ENCODE measurements around the gene METTL2B. TPM values are rescaled to one million over a fixed set of nuclear protein-coding genes. Genes with fewer than 3 reads are reported as not detected.
A peak's percentile ranks its signal among the peaks of the same experiment; 100 is the strongest.
"Not testable (repeated sequence)": the region's sequence is repeated elsewhere in the genome, so short reads cannot be mapped to it uniquely, and the experiment has no call there.

Gene METTL2B
- total RNA-seq, 2 donors from 2014 or later: 13.3 to 14.4 TPM

DNA sequence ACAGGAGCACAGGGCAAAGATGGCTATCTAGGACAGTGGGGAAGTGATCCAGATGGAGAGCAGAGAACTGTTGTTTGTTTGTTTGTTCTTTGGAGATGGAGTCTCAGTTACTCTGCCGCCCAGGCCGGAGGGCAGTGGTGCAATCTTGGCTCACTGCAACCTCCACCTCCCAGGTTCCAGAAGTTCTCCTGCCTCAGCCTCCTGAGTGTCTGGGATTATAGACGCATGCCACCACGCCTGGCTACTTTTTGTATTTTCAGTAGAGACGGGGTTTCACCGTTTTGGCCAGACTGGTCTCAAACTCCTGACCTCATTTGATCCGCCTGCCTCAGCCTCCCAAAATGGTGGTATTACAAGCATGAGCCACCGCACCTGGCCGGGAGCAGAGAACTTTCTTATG is 20.9 kb downstream of the METTL2B start:
- DNase-seq (ENCODE audit: low spot score): no peak
- Histone ChIP-seq H3K4me3 (no peak overlapping the region), H3K9me3 (no peaks in the 10 kb centered on the region), H3K27ac (no peak overlapping the region), H3K4me1 (no peaks in the 10 kb centered on the region), H3K36me3 (peaks cover 55% of the 10 kb centered on the region), H3K27me3 (no peaks in the 10 kb centered on the region)
- TF ChIP-seq, protein P1, sequence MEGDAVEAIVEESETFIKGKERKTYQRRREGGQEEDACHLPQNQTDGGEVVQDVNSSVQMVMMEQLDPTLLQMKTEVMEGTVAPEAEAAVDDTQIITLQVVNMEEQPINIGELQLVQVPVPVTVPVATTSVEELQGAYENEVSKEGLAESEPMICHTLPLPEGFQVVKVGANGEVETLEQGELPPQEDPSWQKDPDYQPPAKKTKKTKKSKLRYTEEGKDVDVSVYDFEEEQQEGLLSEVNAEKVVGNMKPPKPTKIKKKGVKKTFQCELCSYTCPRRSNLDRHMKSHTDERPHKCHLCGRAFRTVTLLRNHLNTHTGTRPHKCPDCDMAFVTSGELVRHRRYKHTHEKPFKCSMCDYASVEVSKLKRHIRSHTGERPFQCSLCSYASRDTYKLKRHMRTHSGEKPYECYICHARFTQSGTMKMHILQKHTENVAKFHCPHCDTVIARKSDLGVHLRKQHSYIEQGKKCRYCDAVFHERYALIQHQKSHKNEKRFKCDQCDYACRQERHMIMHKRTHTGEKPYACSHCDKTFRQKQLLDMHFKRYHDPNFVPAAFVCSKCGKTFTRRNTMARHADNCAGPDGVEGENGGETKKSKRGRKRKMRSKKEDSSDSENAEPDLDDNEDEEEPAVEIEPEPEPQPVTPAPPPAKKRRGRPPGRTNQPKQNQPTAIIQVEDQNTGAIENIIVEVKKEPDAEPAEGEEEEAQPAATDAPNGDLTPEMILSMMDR (IDR thresholded peaks at IDR 0.05): no peak

DNA sequence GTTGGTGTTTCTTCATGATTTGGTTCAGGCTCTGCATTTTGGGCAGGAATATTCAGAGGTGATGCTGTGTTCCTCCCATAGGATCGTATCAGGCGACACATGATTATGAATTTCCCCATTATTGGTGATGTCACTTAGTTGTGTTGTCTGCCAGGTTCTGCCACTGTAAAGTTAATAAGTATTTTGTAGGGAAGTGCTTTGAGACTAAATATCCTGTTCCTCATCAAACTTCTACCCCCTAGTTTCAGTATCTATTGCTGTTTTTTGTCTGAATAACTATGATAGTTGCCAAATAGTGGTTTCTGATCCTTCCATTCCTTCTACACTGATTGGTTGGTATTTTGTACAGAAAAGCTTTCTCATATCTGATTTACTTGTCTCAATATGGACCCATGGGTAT is 28.9 kb downstream of the METTL2B start:
- not testable (repeated sequence) for H3K27me3 ChIP-seq; H3K9me3 ChIP-seq; DNase-seq (ENCODE audit: low spot score); H3K4me3 ChIP-seq; H3K27ac ChIP-seq; H3K36me3 ChIP-seq; H3K4me1 ChIP-seq

DNA sequence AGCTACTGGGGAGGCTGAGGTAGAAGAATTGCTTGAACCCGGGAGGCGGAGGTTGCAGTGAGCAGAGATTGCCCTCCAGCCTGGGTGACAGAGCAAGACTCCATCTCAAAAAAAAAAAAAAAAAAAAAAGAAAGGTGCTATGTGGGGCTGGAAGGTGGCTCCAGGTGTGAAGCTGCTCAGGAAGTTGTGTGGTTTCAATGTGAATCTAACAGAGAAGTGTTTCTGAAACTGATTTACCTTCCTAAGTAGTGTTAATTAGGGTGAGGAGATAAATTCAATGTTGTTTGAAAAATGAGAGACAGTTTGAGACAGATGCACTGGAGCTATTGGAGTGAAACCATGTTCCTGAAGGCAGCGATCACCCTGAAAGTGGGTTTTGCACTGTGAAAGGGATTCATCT is 30.3 kb downstream of the METTL2B start:
- H3K36me3 ChIP-seq; H3K9me3 ChIP-seq; H3K4me1 ChIP-seq; H3K4me3 ChIP-seq; H3K27me3 ChIP-seq; DNase-seq (ENCODE audit: low spot score); H3K27ac ChIP-seq: not testable (repeated sequence)

DNA sequence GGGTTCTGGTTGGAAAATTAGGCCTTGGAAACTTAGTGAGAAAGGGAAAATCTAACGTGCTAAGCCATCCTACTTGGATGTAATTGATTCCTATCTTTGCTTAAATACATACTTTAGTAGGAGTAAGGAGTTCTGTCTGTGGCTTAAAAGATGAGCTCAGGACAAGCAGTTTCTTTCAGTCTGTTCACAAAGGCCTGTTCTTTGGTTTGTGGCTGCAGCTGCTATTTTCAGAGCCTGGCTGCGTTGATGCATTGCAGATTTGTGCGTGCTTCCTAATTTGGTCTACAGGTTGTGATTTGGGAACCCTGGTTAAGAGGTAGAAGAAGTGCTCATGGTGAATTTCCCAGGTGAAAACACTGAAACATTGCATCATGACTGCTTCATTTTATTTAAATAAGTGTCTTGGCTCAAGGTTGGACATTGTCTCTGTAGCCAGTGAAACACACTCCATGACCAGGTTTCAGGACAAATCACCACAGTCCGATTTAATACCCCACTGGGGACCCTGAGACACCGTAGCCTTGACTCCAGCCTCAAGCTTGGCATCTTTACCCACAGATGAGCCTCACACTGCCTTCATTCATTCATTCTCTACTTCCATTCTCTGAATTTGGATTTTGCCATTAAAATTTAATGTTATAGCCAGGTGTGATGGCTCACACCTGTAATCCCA is 30.9 kb downstream of the METTL2B start:
- not testable (repeated sequence) for H3K36me3 ChIP-seq; H3K4me1 ChIP-seq; H3K27ac ChIP-seq; H3K9me3 ChIP-seq; H3K4me3 ChIP-seq; DNase-seq (ENCODE audit: low spot score); H3K27me3 ChIP-seq

DNA sequence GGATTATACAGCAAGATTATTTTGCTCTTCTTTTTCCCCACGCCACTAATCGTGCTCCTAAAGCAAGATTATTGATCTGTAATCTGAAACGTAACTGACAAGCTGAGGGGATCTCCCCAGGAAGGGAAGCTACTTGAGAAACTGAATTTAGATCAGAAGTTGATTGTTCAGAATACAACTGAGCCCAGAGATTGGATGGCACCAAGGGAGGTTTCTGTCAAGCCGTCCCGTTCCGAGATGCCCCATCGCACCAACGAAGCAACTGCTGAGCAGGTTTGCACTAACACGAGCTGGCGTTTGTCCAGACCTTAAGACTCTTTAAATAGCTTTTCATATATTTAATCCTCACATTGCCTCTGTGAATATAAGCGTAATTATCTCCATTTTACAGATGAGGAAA is 35.1 kb downstream of the METTL2B start:
- H3K36me3 ChIP-seq; H3K27me3 ChIP-seq; H3K4me3 ChIP-seq; H3K27ac ChIP-seq; H3K9me3 ChIP-seq; DNase-seq (ENCODE audit: low spot score); H3K4me1 ChIP-seq: not testable (repeated sequence)

DNA sequence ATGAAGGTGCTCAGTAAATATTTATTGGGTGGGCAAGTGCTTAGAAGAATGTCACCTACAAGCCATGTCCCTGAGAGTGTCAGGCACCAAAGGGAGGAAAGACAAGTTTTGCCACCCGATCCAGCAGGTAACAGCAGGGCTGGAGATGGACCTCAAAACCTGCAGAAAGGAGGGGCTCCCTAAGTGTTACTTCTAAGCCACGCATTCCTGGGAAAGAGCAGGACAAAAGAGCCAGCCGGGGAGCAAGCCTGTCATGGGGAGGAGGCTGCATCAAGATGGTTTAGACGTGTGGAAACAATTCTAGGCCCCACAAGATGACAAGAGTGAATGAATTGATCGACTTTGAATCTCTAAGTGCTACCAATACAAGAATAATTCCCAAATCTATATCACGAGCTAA is 38.7 kb downstream of the METTL2B start:
- H3K27ac ChIP-seq; H3K4me3 ChIP-seq; DNase-seq (ENCODE audit: low spot score); H3K36me3 ChIP-seq; H3K4me1 ChIP-seq; H3K27me3 ChIP-seq; H3K9me3 ChIP-seq: not testable (repeated sequence)

DNA sequence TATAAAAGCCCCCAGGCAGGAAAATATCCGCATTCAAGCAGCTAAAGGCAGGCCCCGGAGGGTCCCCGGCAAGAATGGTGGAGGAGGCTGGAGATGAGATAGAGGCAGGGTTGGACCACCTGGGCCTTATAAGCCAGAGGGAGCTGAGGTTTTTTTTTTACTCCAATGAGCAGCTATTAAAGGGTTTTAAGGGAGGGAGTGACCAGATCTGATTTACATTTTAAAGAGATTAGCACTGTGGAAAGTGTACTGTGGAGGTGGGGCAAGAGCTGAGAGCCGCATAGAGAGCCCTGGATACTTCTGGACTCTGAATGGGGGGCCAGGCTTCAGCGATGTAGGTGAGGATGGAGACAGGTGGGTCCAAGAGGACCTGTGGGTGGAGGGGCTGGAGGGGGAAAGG is 40.5 kb downstream of the METTL2B start:
- H3K4me3 ChIP-seq; H3K9me3 ChIP-seq; H3K4me1 ChIP-seq; H3K27me3 ChIP-seq; H3K36me3 ChIP-seq; DNase-seq (ENCODE audit: low spot score); H3K27ac ChIP-seq: not testable (repeated sequence)

DNA sequence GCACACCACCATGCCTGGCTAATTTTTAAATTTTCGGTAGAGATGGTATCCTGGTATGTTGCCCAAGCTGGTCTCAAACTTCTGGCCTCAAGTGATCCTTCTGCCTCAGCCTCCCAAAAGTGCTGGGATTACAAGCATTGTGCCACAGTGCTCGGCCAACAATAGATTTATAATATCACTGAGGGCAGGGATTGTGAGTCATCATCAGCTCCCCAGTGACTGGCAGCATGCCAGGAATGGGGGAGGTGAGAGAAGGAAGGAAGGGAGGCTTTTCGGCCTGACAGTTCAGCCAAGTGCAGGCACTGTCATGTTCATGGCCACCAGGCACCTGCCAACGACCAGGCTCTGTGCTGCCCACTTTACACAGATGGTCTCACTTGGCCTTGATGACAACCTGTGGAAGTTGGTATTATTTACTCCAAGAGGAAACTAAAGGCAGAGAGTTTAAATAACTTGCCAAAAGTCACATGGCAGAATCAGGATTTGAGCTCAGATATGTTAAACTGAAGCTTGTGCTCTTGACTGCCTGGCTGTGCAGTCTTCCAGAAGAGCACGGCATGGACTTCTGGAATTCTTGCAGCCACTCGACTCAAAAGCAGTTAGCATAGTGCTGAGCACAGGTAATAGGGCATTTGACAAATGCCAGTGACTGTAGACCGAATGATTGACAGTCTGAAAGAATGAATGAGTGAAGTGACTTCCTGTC is 46.8 kb downstream of the METTL2B start:
- not testable (repeated sequence) for H3K4me3 ChIP-seq, H3K36me3 ChIP-seq, H3K27me3 ChIP-seq, H3K9me3 ChIP-seq
- DNase-seq (ENCODE audit: low spot score): peak; percentile 83
- Histone ChIP-seq H3K4me1 (peaks cover 0 to 10% of the 10 kb centered on the region in 2 donors), H3K27ac (peak overlapping the region; percentile 16 to 53)

DNA sequence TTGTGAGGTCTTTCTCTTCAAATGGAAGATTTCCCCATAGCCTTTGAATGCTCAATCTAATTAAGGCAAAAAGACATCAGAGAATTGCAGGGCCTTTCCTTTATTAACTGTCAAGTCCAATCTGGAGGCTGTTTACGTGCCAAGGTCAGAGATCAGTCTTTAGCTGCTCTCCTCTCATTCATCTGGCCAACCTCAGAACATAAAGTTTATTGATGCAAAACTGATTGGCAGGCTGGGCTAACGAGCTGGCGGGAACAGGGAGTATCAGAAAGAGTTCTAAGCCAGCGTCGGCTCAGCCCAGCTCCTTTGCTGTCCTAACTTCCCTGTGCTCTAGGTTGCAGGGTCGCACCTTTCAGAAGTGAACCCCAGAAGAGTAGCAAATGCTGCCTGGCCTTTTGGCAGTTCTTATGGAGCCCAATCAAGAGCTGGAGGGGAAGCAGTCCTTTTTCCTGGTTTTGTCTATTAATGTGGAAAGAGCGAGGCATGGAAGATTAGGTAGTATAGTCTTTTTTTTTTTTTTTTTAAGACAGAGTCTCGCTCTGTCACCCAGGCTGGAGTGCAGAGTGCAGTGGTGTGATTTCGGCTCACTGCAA is 47.5 kb downstream of the METTL2B start:
- H3K9me3 ChIP-seq; H3K27ac ChIP-seq; H3K4me3 ChIP-seq; H3K36me3 ChIP-seq; DNase-seq (ENCODE audit: low spot score); H3K27me3 ChIP-seq: not testable (repeated sequence)
- H3K4me1 ChIP-seq: peaks cover 0 to 10% of the 10 kb centered on the region in 2 donors

DNA sequence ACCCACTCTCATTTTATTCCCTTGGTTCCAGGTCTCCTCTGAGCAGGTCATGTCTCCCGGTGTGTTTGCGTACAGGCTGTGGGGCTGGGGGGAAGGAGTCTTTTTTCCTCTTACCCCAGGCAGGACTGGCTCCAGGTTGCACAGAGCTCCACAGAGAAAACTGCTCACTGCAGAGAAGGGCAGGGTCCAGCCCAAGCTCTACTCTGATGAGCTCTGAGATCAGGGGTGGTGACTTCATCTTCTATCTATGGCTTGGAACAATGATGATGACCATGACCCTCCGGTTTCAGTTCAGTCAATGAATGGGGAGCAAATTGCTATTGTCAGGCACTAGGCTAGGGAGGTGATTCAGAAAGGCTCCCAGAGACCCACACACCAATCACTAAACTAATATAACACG is 49.0 kb downstream of the METTL2B start:
- H3K27ac ChIP-seq; H3K27me3 ChIP-seq; H3K36me3 ChIP-seq; DNase-seq (ENCODE audit: low spot score); H3K4me3 ChIP-seq; H3K9me3 ChIP-seq: not testable (repeated sequence)
- H3K4me1 ChIP-seq: peaks cover 0 to 10% of the 10 kb centered on the region in 2 donors

DNA sequence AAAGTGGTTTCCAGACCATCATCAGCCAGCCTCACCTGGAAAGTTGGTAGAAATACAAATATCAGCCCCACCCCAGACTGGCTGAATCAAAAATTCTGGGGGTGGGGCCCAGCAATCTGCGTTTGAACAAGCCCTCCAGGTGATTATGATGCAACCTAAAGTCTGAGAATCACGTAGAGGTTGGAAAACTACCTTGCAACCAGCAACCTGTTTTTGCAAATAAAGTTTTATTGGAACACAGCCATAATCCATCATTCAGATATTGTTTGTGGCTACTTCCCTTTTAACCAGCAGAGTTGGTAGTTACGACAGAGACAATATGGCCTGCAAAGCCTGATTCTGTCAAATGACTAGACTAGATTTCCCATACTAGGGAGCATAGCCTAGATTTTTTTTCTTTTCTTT is 49.5 kb downstream of the METTL2B start:
- not testable (repeated sequence) for H3K27me3 ChIP-seq; H3K36me3 ChIP-seq; H3K9me3 ChIP-seq; H3K4me3 ChIP-seq; DNase-seq (ENCODE audit: low spot score); H3K27ac ChIP-seq
- peaks cover 0 to 10% of the 10 kb centered on the region in 2 donors for H3K4me1 ChIP-seq

DNA sequence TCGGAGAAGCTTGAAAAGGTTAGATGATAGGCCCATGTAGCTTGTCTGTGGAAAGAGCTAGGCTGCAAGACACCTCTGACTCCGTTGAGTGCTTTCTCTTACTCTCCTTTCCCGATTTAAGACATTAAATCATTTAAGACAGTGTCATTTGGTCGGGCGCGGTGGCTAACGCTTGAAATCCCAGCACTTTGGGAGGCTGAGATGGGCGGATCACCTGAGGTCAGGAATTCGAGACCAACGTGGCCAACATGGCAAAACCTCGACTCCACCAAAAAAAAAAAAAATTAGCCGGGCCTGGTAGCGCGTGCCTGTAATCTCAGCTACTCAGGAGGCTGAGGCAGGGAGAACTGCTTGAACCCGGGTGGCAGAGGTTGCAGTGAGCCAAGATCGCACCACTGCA is 52.6 kb downstream of the METTL2B start:
- H3K27me3 ChIP-seq; H3K9me3 ChIP-seq; H3K4me1 ChIP-seq; H3K36me3 ChIP-seq; DNase-seq (ENCODE audit: low spot score); H3K27ac ChIP-seq; H3K4me3 ChIP-seq: not testable (repeated sequence)

DNA sequence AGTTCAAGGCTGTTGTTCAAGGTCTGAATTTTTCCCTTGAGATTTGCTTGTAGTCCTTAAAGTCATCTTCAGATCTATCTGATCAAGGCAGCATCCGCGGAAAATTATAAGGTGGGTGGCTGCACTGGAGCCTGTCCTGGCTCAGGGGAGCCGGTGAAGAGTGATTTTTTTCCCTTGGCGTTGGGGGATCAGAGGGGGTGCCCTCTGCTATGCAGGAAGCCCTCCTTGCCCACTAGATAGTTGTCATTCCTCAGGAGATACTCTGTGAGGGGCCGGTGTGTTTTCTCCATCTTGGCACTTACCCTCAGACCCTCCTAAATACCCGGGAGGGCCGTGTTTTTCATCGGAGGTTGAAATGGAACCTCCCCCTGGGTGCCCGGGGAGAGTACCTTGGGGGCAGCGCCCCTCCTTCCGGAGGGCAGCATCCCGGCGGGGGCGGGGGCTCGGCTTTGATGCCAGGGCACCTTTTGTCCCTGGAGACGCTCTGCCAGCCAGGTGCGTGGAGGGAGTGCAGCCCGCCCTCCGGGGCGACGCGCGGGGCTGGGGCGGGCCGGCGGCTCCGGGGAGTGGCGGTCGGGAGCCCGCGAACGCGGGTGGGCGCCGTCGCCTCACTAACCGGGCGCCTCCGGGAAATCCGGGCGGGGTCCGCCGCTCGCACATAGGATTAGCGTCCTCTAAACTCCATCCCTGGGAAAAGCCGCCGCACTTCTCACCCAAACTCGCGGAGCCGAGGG is 53.7 kb downstream of the METTL2B start:
- not testable (repeated sequence) for DNase-seq (ENCODE audit: low spot score)
- Histone ChIP-seq H3K27ac (peak overlapping the region; percentile 96 to 98), H3K4me3 (peak overlapping the region; percentile 77 to 88)

More for the DNA sequence above, 53.7 kb downstream of the METTL2B start:
- not testable (repeated sequence) for H3K9me3 ChIP-seq, H3K36me3 ChIP-seq, H3K27me3 ChIP-seq
- peaks cover 0 to 14% of the 10 kb centered on the region in 2 donors for H3K4me1 ChIP-seq
